H1 (cell line): ENCODE measurements around the gene CAST. TPM values are rescaled to one million over a fixed set of nuclear protein-coding genes. Genes with fewer than 3 reads are reported as not detected.

Experiments used
- CTCF ChIA-PET: fragments of 300-600 bp; sonication (Branson Sonifier 250); formaldehyde crosslinking; loops from one replicate; lab custom pipeline; 2021; ENCODE audit not compliant: partially characterized antibody; lab: Charles Lee
- POLR2A ChIA-PET: fragments of 300-600 bp; sonication (Branson Sonifier 250); formaldehyde crosslinking; loops from one replicate; lab custom pipeline; 2021; ENCODE audit warnings: inconsistent platforms; ENCODE audit not compliant: partially characterized antibody; lab: Charles Lee
- DNase-seq, 2 experiments: peaks; one replicate each; pipeline versions ENCODE4 v3.0.0 to v3.0.0-alpha.2; 2010 to 2022; ENCODE audit warnings: low spot score in 2 of 2, low read depth in 1 of 2, mixed read lengths in 1 of 2
- FAIRE-seq: peaks from 2 replicates; lab custom pipeline; 2011; peaks lifted over from hg19 to GRCh38; lab: Jason Lieb, UNC
- H2AFZ ChIP-seq: 2 replicates; pipeline ENCODE4 v1.8.1; 2012; ENCODE audit warnings: low read length, inconsistent platforms
- H2AK5ac ChIP-seq: 2 replicates; pipeline ENCODE4 v1.6.1; 2013; ENCODE audit warnings: low read depth, low read length
- H2BK120ac ChIP-seq: replicated peaks from 2 replicates; pipeline ENCODE3; 2013; ENCODE audit warnings: low read depth, low read length, inconsistent platforms
- H2BK12ac ChIP-seq: 2 replicates; pipeline ENCODE4 v1.6.1; 2013; ENCODE audit warnings: low read depth, low read length
- H2BK15ac ChIP-seq: 2 replicates; pipeline ENCODE4 v1.6.1; 2013; ENCODE audit warnings: low read length
- H2BK20ac ChIP-seq: 2 replicates; pipeline ENCODE4 v1.6.1; 2013; ENCODE audit warnings: low read length
- H2BK5ac ChIP-seq: 2 replicates; pipeline ENCODE4 v1.6.1; 2013; ENCODE audit warnings: low read depth, low read length
- H3K14ac ChIP-seq: 2 replicates; pipeline ENCODE4 v1.6.1; 2013; ENCODE audit warnings: inconsistent platforms; ENCODE audit not compliant: insufficient read length
- H3K18ac ChIP-seq: 2 replicates; pipeline ENCODE4 v1.6.1; 2013; ENCODE audit warnings: low read length; ENCODE audit errors: extremely low read depth
- H3K23ac ChIP-seq: 2 replicates; pipeline ENCODE4 v1.6.1; 2013; ENCODE audit warnings: inconsistent platforms; ENCODE audit not compliant: insufficient read length
- H3K23me2 ChIP-seq: 2 replicates; pipeline ENCODE4 v1.6.1; 2013; ENCODE audit warnings: low read depth, low read length
- H3K27ac ChIP-seq: 2 replicates; pipeline ENCODE4 v1.6.1; 2011; ENCODE audit warnings: low read depth, low read length, inconsistent platforms
- H3K27me3 ChIP-seq, 4 experiments: replicated peaks in 1 of 4; 1 replicate in 1 of 4; 2 replicates in 3 of 4; pipeline versions ENCODE4 v1.6.1 to v1.8.1; 2011 to 2013; ENCODE audit warnings: low read length in 3 of 4, mild to moderate bottlenecking in 3 of 4, inconsistent platforms in 2 of 4, mixed read lengths in 2 of 4, moderate library complexity in 1 of 4; ENCODE audit not compliant: control insufficient read depth in 3 of 4, insufficient read depth in 3 of 4; ENCODE audit errors: extremely low read depth in 1 of 4
- H3K36me3 ChIP-seq, 4 experiments: 2 replicates each; pipeline versions ENCODE4 v1.6.1 to v1.8.1; 2011 to 2013; ENCODE audit warnings: mild to moderate bottlenecking in 4 of 4, low read length in 3 of 4, moderate library complexity in 2 of 4, control low read depth in 1 of 4, inconsistent platforms in 1 of 4; ENCODE audit not compliant: insufficient read depth in 4 of 4, control insufficient read depth in 2 of 4
- H3K4ac ChIP-seq: replicated peaks from 2 replicates; pipeline ENCODE3; 2013; ENCODE audit warnings: low read length, low read depth, mixed read lengths, inconsistent platforms; ENCODE audit not compliant: insufficient read length
- H3K4me1 ChIP-seq, 4 experiments: replicated peaks in 1 of 4; 1 replicate in 1 of 4; 2 replicates in 3 of 4; pipeline versions ENCODE4 v1.6.1 to v1.8.1; 2011 to 2013; ENCODE audit warnings: low read length in 3 of 4, inconsistent platforms in 2 of 4, mixed read lengths in 1 of 4; ENCODE audit not compliant: insufficient read depth in 4 of 4, control insufficient read depth in 3 of 4
- H3K4me2 ChIP-seq, 2 experiments: 2 replicates each; pipeline versions ENCODE4 v1.6.1 to v1.8.1; 2011 to 2013; ENCODE audit warnings: low read depth in 2 of 2, low read length in 2 of 2, control low read depth in 1 of 2, inconsistent platforms in 1 of 2, mild to moderate bottlenecking in 1 of 2; ENCODE audit not compliant: insufficient read depth in 1 of 2
- H3K4me3 ChIP-seq, 4 experiments: fragments of 200-600, 300-600 bp in 1 of 4; sonication (generic), shearing (Covaris generic), sonication (Bioruptor Twin) in 1 of 4; 2 replicates each; pipeline versions ENCODE4 v1.5.1 to v1.8.1; 2011 to 2016; ENCODE audit warnings: low read length in 4 of 4, low read depth in 3 of 4, control low read depth in 2 of 4, inconsistent platforms in 2 of 4, mild to moderate bottlenecking in 2 of 4, mixed read lengths in 1 of 4, moderate library complexity in 1 of 4; ENCODE audit not compliant: insufficient read depth in 2 of 4; ENCODE audit errors: extremely low read depth in 1 of 4
- H3K56ac ChIP-seq: replicated peaks from 2 replicates; pipeline ENCODE3; 2013; ENCODE audit warnings: low read depth, mild to moderate bottlenecking, mixed read lengths, low read length, inconsistent platforms; ENCODE audit not compliant: insufficient read length
- H3K79me1 ChIP-seq: 2 replicates; pipeline ENCODE4 v1.6.1; 2013; ENCODE audit warnings: low read depth, low read length, control low read depth
- H3K79me2 ChIP-seq, 2 experiments: 2 replicates each; pipeline versions ENCODE4 v1.6.1 to v1.8.1; 2012 to 2013; ENCODE audit warnings: low read length in 2 of 2, mild to moderate bottlenecking in 2 of 2, inconsistent platforms in 1 of 2; ENCODE audit not compliant: insufficient read depth in 2 of 2, control insufficient read depth in 1 of 2
- H3K9ac ChIP-seq, 4 experiments: replicated peaks in 1 of 4; 1 replicate in 1 of 4; 2 replicates in 3 of 4; pipeline versions ENCODE4 v1.6.1 to v1.8.1; 2011 to 2013; ENCODE audit warnings: low read depth in 3 of 4, low read length in 3 of 4, control low read depth in 2 of 4, mild to moderate bottlenecking in 2 of 4, moderate library complexity in 2 of 4, inconsistent platforms in 1 of 4; ENCODE audit errors: extremely low read depth in 1 of 4
- H3K9me3 ChIP-seq, 2 experiments: 2 replicates each; pipeline versions ENCODE4 v1.6.1 to v1.8.1; 2012 to 2013; ENCODE audit warnings: mild to moderate bottlenecking in 2 of 2, moderate library complexity in 2 of 2, control low read depth in 1 of 2, inconsistent platforms in 1 of 2, low read depth in 1 of 2, low read length in 1 of 2, mixed read lengths in 1 of 2; ENCODE audit not compliant: insufficient read depth in 2 of 2
- H4K20me1 ChIP-seq, 2 experiments: replicated peaks in 1 of 2; 2 replicates each; pipeline versions ENCODE3 to v1.8.1; 2011 to 2013; ENCODE audit warnings: inconsistent platforms in 2 of 2, low read length in 2 of 2, mild to moderate bottlenecking in 1 of 2; ENCODE audit not compliant: insufficient read depth in 2 of 2, control insufficient read depth in 1 of 2
- H4K5ac ChIP-seq: 2 replicates; pipeline ENCODE4 v1.6.1; 2013; ENCODE audit warnings: low read length, low read depth, mixed read lengths, inconsistent platforms; ENCODE audit not compliant: insufficient read length
- H4K8ac ChIP-seq: 2 replicates; pipeline ENCODE4 v1.8.0; 2013; ENCODE audit warnings: mild to moderate bottlenecking, moderate library complexity, low read length, inconsistent platforms; ENCODE audit not compliant: insufficient read depth; ENCODE audit errors: extremely low read depth
- H4K91ac ChIP-seq: replicated peaks from 2 replicates; pipeline ENCODE3; 2013; ENCODE audit warnings: low read length, mixed read lengths, inconsistent platforms; ENCODE audit not compliant: insufficient read length
- ASH2L ChIP-seq: fragments of 200-600, 300-600 bp; sonication (generic); IDR thresholded peaks from one replicate; pipeline ENCODE4 v1.7.1; 2017; ENCODE audit warnings: low read length
- CBX8 ChIP-seq: fragments of 300-800, 300-1000 bp; sonication (generic); IDR thresholded peaks from 2 replicates; pipeline ENCODE4 v1.7.1; 2016; ENCODE audit warnings: low read depth, low read length, borderline replicate concordance
- FOSL1 ChIP-seq: IDR thresholded peaks from 2 replicates; pipeline ENCODE4 v1.6.1; 2011; ENCODE audit warnings: mild to moderate bottlenecking, low read depth, low read length, moderate library complexity; ENCODE audit not compliant: insufficient read depth
- GABPA ChIP-seq: IDR thresholded peaks from 2 replicates; pipeline ENCODE4 v1.6.1; 2011; ENCODE audit warnings: mild to moderate bottlenecking, low read length, moderate library complexity, borderline replicate concordance; ENCODE audit not compliant: insufficient read depth
- HDAC2 ChIP-seq, 2 experiments: fragments of 300-600 bp in 1 of 2; sonication (generic) in 1 of 2; IDR thresholded peaks; 2 replicates each; pipeline ENCODE4 v1.6.1; 2011 to 2012; ENCODE audit warnings: low read depth in 2 of 2, low read length in 2 of 2, mild to moderate bottlenecking in 2 of 2, moderate library complexity in 2 of 2, borderline replicate concordance in 1 of 2, inconsistent platforms in 1 of 2
- KDM5A ChIP-seq: fragments of 200-600 bp; IDR thresholded peaks from 2 replicates; pipeline ENCODE4 v1.7.1; 2012; ENCODE audit warnings: mild to moderate bottlenecking, low read length, inconsistent platforms, mixed read lengths
- RFX5 ChIP-seq: IDR thresholded peaks from 2 replicates; pipeline ENCODE4 v1.6.1; 2011; ENCODE audit warnings: low read depth, low read length, improper control_type of control experiment, borderline replicate concordance
- SIN3A ChIP-seq, 2 experiments: IDR thresholded peaks in 1 of 2; conservative IDR thresholded peaks in 1 of 2; 2 replicates each; pipeline ENCODE4 v1.6.1; 2011 to 2012; ENCODE audit warnings: low read length in 2 of 2, improper control_type of control experiment in 1 of 2, low read depth in 1 of 2, mild to moderate bottlenecking in 1 of 2
- SP1 ChIP-seq: IDR thresholded peaks from 2 replicates; pipeline ENCODE4 v1.6.1; 2011; ENCODE audit warnings: low read depth, low read length
- WGBS, 2 experiments: shearing (Covaris generic) in 1 of 2; methylation state at CpG; one replicate each; pipeline versions ENCODE4 v1.1.6 to v1.1.7; 2013 to 2015; ENCODE audit warnings: low lambda C conversion rate in 2 of 2, mixed read lengths in 2 of 2, inconsistent platforms in 1 of 2, low coverage in 1 of 2, missing lambda C conversion rate in 1 of 2; ENCODE audit not compliant: insufficient replicate concordance in 2 of 2, insufficient coverage in 1 of 2, insufficient read length in 1 of 2; ENCODE audit errors: extremely low coverage in 1 of 2, missing lambda C conversion rate in 1 of 2; 5-methylcytosine and 5-hydroxymethylcytosine counted together
- polyA plus RNA-seq, 7 experiments: library from polyadenylated mRNA; depleted of rRNA in 3 of 7; stranded (reverse) in 5 of 7; unstranded in 2 of 7; fragments of >200 nt in 5 of 7; fragments of 200-250 nt in 2 of 7; gene quantifications; 1 replicate in 5 of 7; 2 replicates in 1 of 7; 4 replicates in 1 of 7; pipeline versions ENCODE4 v1.2.1 to v1.2.3, GENCODE V29; 2011 to 2013; ENCODE audit warnings: missing spikeins in 2 of 7, mixed read lengths in 2 of 7
- total RNA-seq: library from RNA; stranded (reverse); fragmentation: NEBNext Ultra II Directional; extraction: Animal tissue kit (Norgen Biotek cat#: 25700); gene quantifications from 2 replicates; pipeline ENCODE4 v1.2.1, GENCODE V29; 2021

The CAST gene
- total and polyA plus RNA-seq, 2 of the 8 experiments (the other 6 are each of a cell fraction or from before 2014, with no cell fraction given) = 9.0 to 48.2 TPM

- H3K36me3 ChIP-seq = no peaks in the 10 kb centered on the region
- no peak overlapping the region for H2AK5ac ChIP-seq
- no peak overlapping the region for H3K27ac ChIP-seq
- no peak overlapping the region for H4K8ac ChIP-seq
- H4K20me1 ChIP-seq = no peaks in the 10 kb centered on the region
- no peak overlapping the region for H2AFZ ChIP-seq
- no peaks in the 10 kb centered on the region for H3K27me3 ChIP-seq
- no peak for DNase-seq
- H3K56ac ChIP-seq = no peak overlapping the region
- no peak overlapping the region for H3K14ac ChIP-seq
- H3K4me3 ChIP-seq = no peak overlapping the region
- H2BK5ac ChIP-seq = no peak overlapping the region
- no peak overlapping the region for H3K9ac ChIP-seq
- no peak overlapping the region for H3K23ac ChIP-seq
- H3K18ac ChIP-seq = no peak overlapping the region
- ChIA-PET CTCF (interaction anchor here (0.5 to 1.9 kb wide), 7 partner anchors 11 to 104 kb away, joined by 3 to 10 read pairs (median 3); no protein-coding TSS in a partner anchor), POLR2A (interaction anchor here (1.5 kb wide), 1 partner anchor 9 kb away, joined by 3 read pairs; no protein-coding TSS in a partner anchor)
- H3K4me1 ChIP-seq = no peaks in the 10 kb centered on the region; a peak in 1 of 7 replicates
- no peaks in the 10 kb centered on the region for H3K79me2 ChIP-seq
- H2BK12ac ChIP-seq = no peak overlapping the region
- H4K5ac ChIP-seq = no peak overlapping the region
- no peak overlapping the region for H2BK15ac ChIP-seq
- H3K79me1 ChIP-seq = no peaks in the 10 kb centered on the region
- no peak for FAIRE-seq
- H3K23me2 ChIP-seq = no peaks in the 10 kb centered on the region
- H3K4me2 ChIP-seq = no peak overlapping the region
- no peak overlapping the region for H2BK20ac ChIP-seq
- no peak overlapping the region for H2BK120ac ChIP-seq
- H4K91ac ChIP-seq = no peak overlapping the region
- 42% methylated on average over 2 of the region's 2 CpGs; no CpG with 5 or more reads in 1 of the 2 experiments for WGBS, 2 experiments
- no peak overlapping the region for H3K4ac ChIP-seq
- H3K9me3 ChIP-seq = 0 out of 4 replicates have a peak, but pooled peaks cover 0 to 2% of the 10 kb centered on the region in 2 experiments
- TF ChIP-seq KDM5A (no peak), FOSL1 (no peak), SIN3A (conservative IDR thresholded peaks at IDR 0.05 in 1 of 2, IDR thresholded peaks at IDR 0.05 in 1 of 2; ENCODE audit: low read depth in 1 of 2, low read length in 2 of 2) (no peak), RFX5 (no peak), GABPA (no peak), HDAC2 (IDR thresholded peaks at IDR 0.05; ENCODE audit: borderline replicate concordance in 1 of 2, low read depth in 2 of 2, low read length in 2 of 2) (no peak), ASH2L (no peak), SP1 (no peak), CBX8 (no peak)
Measured at GRCh38 chr5:96629774-96630173, 32.4 kb upstream of the CAST start.
